ENCODE results near the gene EDN2.

The EDN2 gene

GRCh38 chr1:41434748-41435449 is 49.6 kb downstream of the EDN2 start:
- DNase-seq = peak; percentile 42

GRCh38 chr1:41434306-41434705 is 50.2 kb downstream of the EDN2 start:
- DNase-seq = no peak

GRCh38 chr1:41433501-41433900 is 51.0 kb downstream of the EDN2 start:
- no peak for DNase-seq

GRCh38 chr1:41432481-41433280 is 51.8 kb downstream of the EDN2 start:
- peak; percentile 86 for DNase-seq

- DNase-seq = no peak
Observed at GRCh38 chr1:41431490-41432350, 52.8 kb downstream of the EDN2 start.

- DNase-seq = no peak
Observed at GRCh38 chr1:41430582-41430981, 53.9 kb downstream of the EDN2 start.

- no peak for DNase-seq
Observed at GRCh38 chr1:41430069-41430468, 54.4 kb downstream of the EDN2 start.

- no peak for DNase-seq
Observed at GRCh38 chr1:41429641-41430035, 54.8 kb downstream of the EDN2 start.
